Measurements from ENCODE around the gene PEX16. TPM values are rescaled to one million over a fixed set of nuclear protein-coding genes. Genes with fewer than 3 reads are reported as not detected.

The PEX16 gene
- total RNA-seq: 10 to 100 TPM; 55.3 to 62.8 TPM

DNA sequence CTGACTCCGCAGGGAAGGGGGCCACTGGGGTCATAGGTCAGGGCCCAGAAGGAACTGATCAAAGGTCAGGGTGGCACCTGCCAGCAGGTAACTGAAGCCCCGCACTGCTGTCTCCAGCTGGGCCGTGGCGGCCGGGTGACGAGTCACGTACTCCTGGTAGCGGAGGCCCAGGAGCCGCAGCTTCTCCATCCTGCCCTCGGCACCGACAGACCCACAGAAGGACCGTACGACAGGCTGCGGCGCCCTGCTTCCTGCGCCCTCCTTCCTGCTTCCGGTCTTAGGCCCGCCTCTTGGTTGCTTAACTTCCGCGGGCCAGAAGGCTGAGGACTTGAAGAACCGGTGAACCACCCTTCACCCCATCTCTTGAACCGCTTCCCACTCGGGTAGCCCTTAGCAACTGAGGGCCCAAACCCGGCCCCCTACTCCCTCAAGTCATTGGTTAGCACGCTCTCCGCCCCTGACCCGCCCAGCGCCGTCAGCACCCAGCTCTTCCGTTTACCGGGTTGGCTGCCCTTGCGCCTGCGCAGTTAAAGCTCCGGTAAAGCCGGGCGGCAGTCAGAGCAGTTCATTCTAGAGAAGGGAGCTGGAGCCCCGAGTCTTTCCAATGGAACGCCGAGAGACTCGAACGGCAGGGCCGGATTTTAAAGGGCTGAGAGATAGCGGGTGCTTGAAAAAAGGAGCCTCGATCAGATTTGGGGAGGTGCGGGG lies at the start of gene PEX16:
Gene PEX16 (minus strand): TSS at position 255 of the 708 bp plus-strand sequence. CDS start 66 bp downstream, at position 189.
- H3K27me3 Mint-ChIP-seq: peaks cover 0 to 3% of the 10 kb centered on the region in 2 donors
- H3K27ac Mint-ChIP-seq: peak within 1 kb of the TSS; percentile 88 to 97
- H3K9me3 Mint-ChIP-seq: no peaks in the 10 kb centered on the region
- no peaks in the 10 kb centered on the region for H3K36me3 Mint-ChIP-seq
- ATAC-seq: peak; percentile 95 to 96
- H3K4me3 Mint-ChIP-seq: peak within 1 kb of the TSS; percentile 98
- peak; percentile 98 for DNase-seq (ENCODE audit: low spot score)
- peaks cover 11 to 30% of the 10 kb centered on the region in 2 donors for H3K4me1 Mint-ChIP-seq (ENCODE audit: low read depth in 2 of 2)

DNA sequence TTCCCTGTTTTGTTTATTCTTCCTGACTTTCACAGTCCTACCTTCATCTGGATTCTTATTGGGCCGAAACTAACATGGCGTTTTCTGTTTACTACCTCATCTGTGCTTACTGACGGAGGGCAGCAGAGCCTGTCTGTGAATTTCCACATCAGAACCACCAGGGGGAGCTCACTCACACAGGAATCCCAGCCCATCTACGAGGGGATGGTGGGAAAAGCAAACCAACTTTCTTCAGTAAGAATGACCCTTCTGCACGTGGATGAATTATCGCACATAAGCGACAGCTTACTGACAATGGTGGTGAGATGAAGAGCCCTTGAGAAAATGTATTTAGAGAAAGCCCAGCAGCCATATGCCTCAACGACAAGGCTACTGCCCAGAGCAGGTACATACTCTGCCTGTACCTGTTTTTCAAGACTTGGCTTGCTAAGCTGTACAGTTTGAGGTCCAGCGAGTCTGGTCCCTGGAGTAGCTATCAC lies 47.3 kb upstream of the PEX16 start:
- ATAC-seq (peak; percentile 73 to 77), DNase-seq (ENCODE audit: low spot score) (peak; percentile 73)
- Mint-ChIP-seq H3K9me3 (no peaks in the 10 kb centered on the region), H3K27ac (no peak overlapping the region), H3K36me3 (no peaks in the 10 kb centered on the region), H3K4me1 (ENCODE audit: low read depth in 2 of 2) (no peaks in the 10 kb centered on the region), H3K27me3 (no peaks in the 10 kb centered on the region), H3K4me3 (no peak overlapping the region)

DNA sequence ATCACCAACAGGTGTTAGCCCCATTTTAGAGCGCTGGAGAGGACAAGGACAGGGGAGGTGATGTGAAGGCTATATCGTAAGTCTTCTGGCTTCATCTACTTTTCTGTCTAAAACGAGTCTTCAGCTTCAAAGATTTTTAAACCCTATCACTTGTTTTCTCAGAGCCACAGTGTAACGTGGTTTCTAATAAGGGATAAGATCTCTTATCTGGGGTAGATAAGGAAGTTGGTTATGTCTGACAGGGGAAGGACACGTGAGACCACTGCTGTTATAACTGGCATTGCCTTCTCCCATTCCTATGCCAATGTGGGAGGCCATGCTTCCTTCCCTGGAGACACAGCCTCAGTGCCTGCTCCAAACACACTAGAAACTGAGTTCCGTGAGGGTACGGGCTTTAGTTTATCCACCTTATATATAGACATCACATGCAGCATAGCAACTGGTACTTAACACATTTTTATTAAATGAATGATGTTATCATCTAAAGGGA lies 44.1 kb upstream of the PEX16 start:
- ATAC-seq (no peak), DNase-seq (ENCODE audit: low spot score) (no peak)
- Mint-ChIP-seq H3K27ac (no peak overlapping the region), H3K4me3 (no peak overlapping the region), H3K4me1 (ENCODE audit: low read depth in 2 of 2) (peaks cover 0 to 4% of the 10 kb centered on the region in 2 donors), H3K36me3 (no peaks in the 10 kb centered on the region), H3K9me3 (no peaks in the 10 kb centered on the region), H3K27me3 (no peaks in the 10 kb centered on the region)

DNA sequence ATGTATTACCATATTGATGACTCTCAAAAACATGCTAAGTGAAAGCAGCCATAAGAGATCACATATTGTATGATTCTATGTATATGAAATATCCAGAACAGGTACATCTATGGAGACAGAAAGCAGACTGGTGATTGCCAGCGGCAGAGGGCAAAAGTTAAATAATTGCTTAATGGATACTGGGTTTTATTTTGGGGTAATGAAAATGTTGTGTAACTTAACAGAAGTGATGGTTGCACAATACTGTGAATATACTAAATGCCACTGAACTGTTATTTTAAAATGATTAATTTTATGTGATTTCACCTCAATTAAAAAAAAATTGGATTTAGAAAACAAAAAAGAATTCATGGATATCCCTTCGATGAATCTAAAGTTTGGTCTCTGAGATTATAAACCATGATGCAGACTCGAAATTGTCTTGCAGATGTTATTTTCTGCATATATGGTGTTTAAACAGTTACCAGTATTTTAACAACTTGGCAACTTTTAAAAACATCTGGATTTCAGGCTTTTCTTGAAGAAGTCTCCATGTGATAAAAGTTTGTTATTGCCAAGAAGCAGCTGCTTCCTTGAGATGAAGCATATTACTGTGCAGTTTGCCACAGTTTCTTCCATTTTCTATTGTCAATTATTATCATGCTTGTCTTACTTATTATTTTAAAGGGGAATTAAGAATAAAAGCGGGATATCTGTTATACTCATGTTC lies 42.9 kb upstream of the PEX16 start:
- Mint-ChIP-seq H3K27me3 (no peaks in the 10 kb centered on the region), H3K36me3 (no peaks in the 10 kb centered on the region), H3K4me1 (ENCODE audit: low read depth in 2 of 2) (peaks cover 0 to 4% of the 10 kb centered on the region in 2 donors), H3K4me3 (no peak overlapping the region), H3K27ac (no peak overlapping the region), H3K9me3 (no peaks in the 10 kb centered on the region)
- ATAC-seq: no peak
- no peak for DNase-seq (ENCODE audit: low spot score)

DNA sequence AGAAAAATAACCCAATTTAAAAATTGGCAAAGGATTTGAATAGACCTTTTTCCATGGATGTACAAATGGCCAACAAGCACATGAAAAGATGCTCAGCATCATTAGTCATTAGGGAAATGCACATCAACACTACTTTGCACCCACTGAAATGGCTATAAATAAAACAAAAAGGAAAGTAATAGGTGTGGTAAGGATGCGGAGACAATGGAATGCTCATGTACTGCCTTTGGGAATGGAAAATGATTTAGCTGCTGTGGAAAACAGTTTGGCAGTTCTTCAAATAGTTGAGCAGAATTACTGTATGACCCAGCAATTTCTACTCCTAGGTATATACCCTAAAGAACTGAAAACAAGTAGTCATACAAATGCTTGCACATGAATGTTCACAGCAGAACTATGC lies 42.2 kb upstream of the PEX16 start:
- H3K4me1 Mint-ChIP-seq (ENCODE audit: low read depth in 2 of 2): peaks cover 0 to 4% of the 10 kb centered on the region in 2 donors

DNA sequence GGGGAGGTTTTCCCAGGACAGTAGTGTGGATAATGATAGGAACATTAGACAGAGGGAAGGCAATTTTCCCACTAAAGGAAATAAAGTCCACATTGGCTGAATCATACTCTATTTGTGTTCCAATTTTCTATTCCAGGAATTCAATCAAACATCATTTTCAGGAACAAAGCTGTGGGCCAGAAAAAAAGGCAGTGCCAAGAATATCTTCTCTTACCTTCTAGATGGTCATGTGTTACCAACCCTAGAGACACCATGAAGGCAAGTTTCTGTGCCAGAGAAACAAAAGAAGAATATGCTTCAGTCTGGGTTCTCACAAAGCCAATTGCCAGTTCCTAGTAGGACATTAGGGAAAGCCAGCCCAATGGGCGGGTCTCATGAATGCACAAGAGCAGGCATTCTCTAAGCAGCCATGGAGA lies 32.3 kb upstream of the PEX16 start:
- H3K4me1 Mint-ChIP-seq (ENCODE audit: low read depth in 2 of 2): no peaks in the 10 kb centered on the region
- ATAC-seq (no peak), DNase-seq (ENCODE audit: low spot score) (no peak)
- no peaks in the 10 kb centered on the region for H3K9me3 Mint-ChIP-seq
- no peak overlapping the region for H3K27ac Mint-ChIP-seq
- peaks cover 20% of the 10 kb centered on the region for H3K36me3 Mint-ChIP-seq
- no peaks in the 10 kb centered on the region for H3K27me3 Mint-ChIP-seq
- no peak overlapping the region for H3K4me3 Mint-ChIP-seq

More for the DNA sequence above, 42.2 kb upstream of the PEX16 start:
- Mint-ChIP-seq H3K9me3 (no peaks in the 10 kb centered on the region), H3K27me3 (no peaks in the 10 kb centered on the region), H3K4me3 (no peak overlapping the region), H3K36me3 (no peaks in the 10 kb centered on the region), H3K27ac (no peak overlapping the region)
- DNase-seq (ENCODE audit: low spot score): no peak
- ATAC-seq: no peak

DNA sequence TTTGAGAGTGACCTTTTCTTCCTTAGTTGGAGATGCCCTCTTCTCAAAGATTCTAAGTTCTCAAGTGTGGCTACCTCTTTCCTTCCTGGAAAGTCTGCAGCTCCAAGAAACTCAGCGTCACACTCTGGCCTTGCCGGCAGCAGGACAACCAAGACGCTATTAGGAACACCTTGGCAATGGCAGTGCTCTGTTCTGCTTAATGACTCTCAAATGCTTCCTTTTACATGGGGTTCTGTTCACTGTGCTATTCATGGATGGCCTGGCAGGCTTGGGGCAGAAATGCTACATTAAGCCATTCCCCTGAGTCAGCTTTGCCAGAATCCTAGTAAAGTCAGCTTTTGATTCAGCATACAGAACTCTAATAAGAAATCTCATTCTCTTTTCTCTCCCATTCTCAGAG lies 30.7 kb upstream of the PEX16 start:
- Mint-ChIP-seq H3K9me3 (no peaks in the 10 kb centered on the region), H3K36me3 (peaks cover 27% of the 10 kb centered on the region), H3K27me3 (no peaks in the 10 kb centered on the region), H3K27ac (no peak overlapping the region), H3K4me3 (no peak overlapping the region), H3K4me1 (ENCODE audit: low read depth in 2 of 2) (no peaks in the 10 kb centered on the region)
- DNase-seq (ENCODE audit: low spot score) (no peak), ATAC-seq (no peak)

DNA sequence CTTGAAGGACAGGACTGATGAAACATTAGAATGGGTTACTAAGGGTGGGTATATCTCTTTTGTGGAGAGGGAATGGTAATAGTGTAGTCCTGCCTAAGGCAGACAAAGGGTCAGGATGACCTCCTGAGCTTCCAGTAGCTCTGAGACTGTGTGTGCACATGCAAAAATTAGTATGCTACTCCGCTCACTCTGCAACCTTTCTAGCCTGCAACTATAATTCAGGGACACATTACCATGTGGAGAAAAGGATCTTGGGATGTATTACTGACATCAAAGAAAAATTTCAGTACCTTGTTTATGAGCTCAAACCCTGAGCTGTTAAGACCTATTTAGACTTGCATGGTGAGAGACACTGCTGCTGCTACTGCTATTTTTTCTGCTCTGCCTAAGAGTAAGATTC lies 30.2 kb upstream of the PEX16 start:
- ATAC-seq (no peak), DNase-seq (ENCODE audit: low spot score) (no peak)
- Mint-ChIP-seq H3K4me1 (ENCODE audit: low read depth in 2 of 2) (no peaks in the 10 kb centered on the region), H3K9me3 (no peaks in the 10 kb centered on the region), H3K27me3 (no peaks in the 10 kb centered on the region), H3K27ac (no peak overlapping the region), H3K4me3 (no peak overlapping the region), H3K36me3 (peaks cover 27% of the 10 kb centered on the region)

DNA sequence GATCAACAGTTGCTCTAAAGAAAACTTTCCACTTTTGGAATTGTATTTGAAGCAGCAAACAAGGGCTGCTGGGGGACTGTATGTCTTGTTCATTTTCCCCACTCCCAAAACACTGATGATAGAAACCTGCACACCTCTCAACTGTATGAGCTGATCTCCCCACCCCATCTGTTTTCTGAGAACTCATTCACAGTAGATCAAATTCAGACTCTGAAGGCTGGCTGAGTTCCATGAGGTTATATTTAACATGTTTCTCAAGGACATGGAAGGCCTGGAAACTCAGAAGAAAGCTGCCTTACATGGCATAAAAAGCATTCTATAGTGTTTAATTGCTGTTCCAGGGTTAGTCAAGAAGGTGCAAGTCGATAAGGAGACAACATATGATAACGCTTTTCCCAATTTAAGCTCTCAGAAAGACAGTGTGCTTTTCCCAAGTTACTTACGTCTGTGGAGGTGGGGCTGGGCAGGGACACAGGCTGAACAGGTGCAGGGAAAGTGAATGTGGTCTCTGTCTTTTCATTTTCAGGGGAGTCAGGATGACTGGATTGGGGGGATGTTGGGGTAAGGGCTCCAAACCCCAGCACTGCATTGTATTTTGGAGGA lies 27.8 kb upstream of the PEX16 start:
- Mint-ChIP-seq H3K36me3 (peaks cover 27% of the 10 kb centered on the region), H3K27ac (peak overlapping the region in 1 of 2 donors; percentile 19), H3K27me3 (no peaks in the 10 kb centered on the region), H3K9me3 (no peaks in the 10 kb centered on the region), H3K4me1 (ENCODE audit: low read depth in 2 of 2) (peaks cover 0 to 3% of the 10 kb centered on the region in 2 donors), H3K4me3 (no peak overlapping the region)
- no peak for ATAC-seq
- no peak for DNase-seq (ENCODE audit: low spot score)

DNA sequence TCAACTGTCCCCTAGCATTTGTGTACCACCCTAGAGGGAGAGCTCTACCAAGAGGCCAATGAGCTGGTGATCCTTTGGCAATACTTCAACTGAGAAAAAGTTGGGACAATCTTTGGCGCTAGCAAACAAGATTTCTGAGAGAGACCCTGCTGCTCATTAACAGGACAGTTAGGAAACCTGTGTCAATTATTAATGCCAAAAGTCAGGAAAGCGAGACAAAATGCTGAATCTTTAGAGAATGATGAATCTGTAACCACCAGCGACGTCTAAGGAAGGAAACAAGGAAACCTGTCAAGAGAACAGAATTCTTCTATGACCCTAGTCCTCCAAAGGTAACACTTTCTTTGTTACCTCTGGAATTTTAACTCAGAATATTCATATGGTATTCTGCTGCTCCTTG lies 24.7 kb upstream of the PEX16 start:
- Mint-ChIP-seq H3K27ac (no peak overlapping the region), H3K4me1 (ENCODE audit: low read depth in 2 of 2) (peaks cover 0 to 3% of the 10 kb centered on the region in 2 donors), H3K27me3 (no peaks in the 10 kb centered on the region), H3K4me3 (no peak overlapping the region), H3K36me3 (peaks cover 18% of the 10 kb centered on the region), H3K9me3 (no peaks in the 10 kb centered on the region)
- DNase-seq (ENCODE audit: low spot score) (no peak), ATAC-seq (no peak)

DNA sequence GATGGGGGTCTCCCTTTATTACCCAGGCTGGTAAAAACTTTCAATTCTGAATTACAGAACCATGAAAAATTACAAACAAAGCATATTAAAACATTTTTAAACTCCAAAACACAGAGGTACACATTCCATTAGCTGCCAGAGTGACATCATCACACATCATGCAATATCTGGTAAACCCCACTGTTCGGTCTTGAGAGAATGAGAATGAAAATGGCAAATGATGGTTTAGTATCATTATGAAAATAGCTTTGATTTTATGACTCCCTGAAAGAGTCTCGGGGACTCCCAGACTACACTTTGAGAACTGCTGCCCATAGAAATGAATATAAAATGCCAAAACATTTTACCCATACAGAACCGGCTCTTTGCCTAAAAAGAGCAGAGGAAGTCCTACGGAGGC lies 23.6 kb upstream of the PEX16 start:
- peaks cover 18% of the 10 kb centered on the region for H3K36me3 Mint-ChIP-seq
- H3K9me3 Mint-ChIP-seq: no peaks in the 10 kb centered on the region
- no peak for ATAC-seq
- no peak overlapping the region for H3K4me3 Mint-ChIP-seq
- H3K27me3 Mint-ChIP-seq: no peaks in the 10 kb centered on the region
- H3K27ac Mint-ChIP-seq: no peak overlapping the region
- DNase-seq (ENCODE audit: low spot score): no peak
- H3K4me1 Mint-ChIP-seq (ENCODE audit: low read depth in 2 of 2): peaks cover 0 to 3% of the 10 kb centered on the region in 2 donors

DNA sequence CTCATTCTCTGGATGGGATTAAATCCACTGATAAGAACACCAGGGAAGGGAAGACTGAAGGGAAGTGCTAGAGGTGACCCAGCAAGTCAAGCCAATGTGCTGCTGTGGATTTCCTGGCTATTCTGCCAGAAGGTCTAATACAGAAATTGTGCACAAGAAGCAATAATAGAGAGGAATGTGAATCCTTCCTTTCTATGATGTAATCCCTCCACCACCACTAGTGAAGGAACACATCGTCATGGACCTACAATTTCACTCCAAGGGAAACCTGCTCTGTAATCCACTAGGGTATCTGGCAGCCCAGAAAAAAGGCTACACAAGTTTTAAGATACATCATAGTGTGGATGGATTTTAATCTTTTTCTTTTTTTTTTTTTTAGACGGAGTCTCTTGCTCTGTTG lies 22.2 kb upstream of the PEX16 start:
- DNase-seq (ENCODE audit: low spot score): no peak
- H3K27me3 Mint-ChIP-seq: no peaks in the 10 kb centered on the region
- H3K27ac Mint-ChIP-seq: no peak overlapping the region
- no peak overlapping the region for H3K4me3 Mint-ChIP-seq
- no peaks in the 10 kb centered on the region for H3K9me3 Mint-ChIP-seq
- peaks cover 0 to 3% of the 10 kb centered on the region in 2 donors for H3K4me1 Mint-ChIP-seq (ENCODE audit: low read depth in 2 of 2)
- ATAC-seq: no peak
- peaks cover 6% of the 10 kb centered on the region for H3K36me3 Mint-ChIP-seq

DNA sequence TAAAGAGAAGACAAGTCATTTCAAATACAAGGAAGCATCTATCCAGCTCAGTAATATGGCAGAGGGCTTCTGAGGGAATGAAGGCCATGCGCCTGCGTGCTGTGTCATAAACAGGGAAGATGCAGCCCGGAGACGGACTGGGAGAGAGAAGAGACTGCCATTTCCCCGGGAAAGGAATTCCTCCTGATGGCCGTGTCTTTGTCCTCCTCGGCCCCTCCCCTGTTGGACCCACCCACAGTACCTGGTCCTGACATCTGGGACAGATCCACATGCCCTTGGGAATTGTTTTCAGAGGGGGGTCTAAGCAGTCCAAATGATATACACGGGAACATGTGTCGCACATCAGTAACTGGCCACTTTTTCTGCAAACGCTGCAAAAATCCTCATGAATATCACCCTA lies 20.2 kb upstream of the PEX16 start:
- H3K4me1 Mint-ChIP-seq (ENCODE audit: low read depth in 2 of 2): peaks cover 0 to 3% of the 10 kb centered on the region in 2 donors
- H3K36me3 Mint-ChIP-seq: no peaks in the 10 kb centered on the region
- DNase-seq (ENCODE audit: low spot score) (no peak), ATAC-seq (no peak)
- H3K27me3 Mint-ChIP-seq: no peaks in the 10 kb centered on the region
- no peak overlapping the region for H3K27ac Mint-ChIP-seq
- no peak overlapping the region for H3K4me3 Mint-ChIP-seq
- H3K9me3 Mint-ChIP-seq: no peaks in the 10 kb centered on the region

DNA sequence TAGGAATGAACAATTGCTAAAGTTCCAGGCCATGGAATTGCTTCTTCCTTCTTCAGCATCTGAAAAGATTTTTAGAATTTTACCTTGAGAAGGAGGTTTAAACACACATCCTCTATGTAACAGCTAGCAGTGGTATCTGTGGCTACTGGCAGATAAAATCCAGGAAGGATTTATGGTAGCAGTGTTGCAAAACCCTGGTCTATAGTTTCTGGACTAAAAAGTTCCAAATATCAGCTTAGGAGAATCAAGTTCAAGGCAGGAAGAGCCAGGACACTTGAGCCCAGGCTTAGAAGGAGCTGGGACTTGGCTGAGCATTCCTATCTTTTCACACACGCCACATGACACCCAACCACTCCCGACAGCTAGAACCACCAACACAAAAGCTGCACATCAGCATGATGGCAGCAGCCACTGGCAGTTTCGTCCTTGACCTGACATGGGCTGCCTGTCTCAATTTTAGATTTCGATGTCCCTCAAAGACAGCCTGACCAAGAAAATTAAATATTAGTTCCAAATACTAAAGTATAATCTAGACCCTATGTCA lies 18.9 kb upstream of the PEX16 start:
- H3K9me3 Mint-ChIP-seq: no peaks in the 10 kb centered on the region
- ATAC-seq (no peak), DNase-seq (ENCODE audit: low spot score) (no peak)
- H3K4me1 Mint-ChIP-seq (ENCODE audit: low read depth in 2 of 2): peaks cover under 1% of the 10 kb centered on the region in 2 donors
- H3K27ac Mint-ChIP-seq: no peak overlapping the region
- no peaks in the 10 kb centered on the region for H3K36me3 Mint-ChIP-seq
- H3K4me3 Mint-ChIP-seq: no peak overlapping the region
- no peaks in the 10 kb centered on the region for H3K27me3 Mint-ChIP-seq
